ENCODE measurements around the gene ZFYVE16. TPM values are rescaled to one million over a fixed set of nuclear protein-coding genes. Genes with fewer than 3 reads are reported as not detected.
"Not testable (repeated sequence)": the region's sequence is repeated elsewhere in the genome, so short reads cannot be mapped to it uniquely, and the experiment has no call there.

Gene ZFYVE16
- total RNA-seq, 1 donor from 2014 or later: 56.3 TPM

GRCh38 chr5:80411589-80412219, 3.8 kb downstream of the ZFYVE16 start:
- no peak overlapping the region for H3K4me3 Mint-ChIP-seq (ENCODE audit: unreplicated experiment)
- H3K27ac Mint-ChIP-seq (ENCODE audit: unreplicated experiment): peak overlapping the region; percentile 12
- no peaks in the 10 kb centered on the region for H3K27me3 Mint-ChIP-seq (ENCODE audit: low read depth)

GRCh38 chr5:80414113-80414512, 6.2 kb downstream of the ZFYVE16 start:
- no peaks in the 10 kb centered on the region for H3K27me3 Mint-ChIP-seq (ENCODE audit: low read depth)
- DNase-seq (ENCODE audit: low spot score): no peak
- H3K27ac Mint-ChIP-seq (ENCODE audit: unreplicated experiment): no peak overlapping the region
- no peak for TF ChIP-seq CTCF (IDR thresholded peaks at IDR 0.05)
- no peak overlapping the region for H3K4me3 Mint-ChIP-seq (ENCODE audit: unreplicated experiment)
- peaks cover 21% of the 10 kb centered on the region for H3K4me1 Mint-ChIP-seq (ENCODE audit: low read depth)
- peaks cover 5% of the 10 kb centered on the region for H3K36me3 Mint-ChIP-seq (ENCODE audit: low read depth)
- H3K9me3 Mint-ChIP-seq (ENCODE audit: low read depth): no peaks in the 10 kb centered on the region

More at GRCh38 chr5:80411589-80412219, 3.8 kb downstream of the ZFYVE16 start:
- TF ChIP-seq CTCF (IDR thresholded peaks at IDR 0.05): no peak
- Mint-ChIP-seq H3K36me3 (ENCODE audit: low read depth) (peaks cover 4% of the 10 kb centered on the region), H3K9me3 (ENCODE audit: low read depth) (no peaks in the 10 kb centered on the region), H3K4me1 (ENCODE audit: low read depth) (peaks cover 33% of the 10 kb centered on the region)
- no peak for DNase-seq (ENCODE audit: low spot score)

GRCh38 chr5:80417973-80418372, 10.1 kb downstream of the ZFYVE16 start:
- H3K4me1 Mint-ChIP-seq (ENCODE audit: low read depth): no peaks in the 10 kb centered on the region
- no peak for DNase-seq (ENCODE audit: low spot score)
- no peaks in the 10 kb centered on the region for H3K27me3 Mint-ChIP-seq (ENCODE audit: low read depth)
- no peak overlapping the region for H3K4me3 Mint-ChIP-seq (ENCODE audit: unreplicated experiment)
- H3K9me3 Mint-ChIP-seq (ENCODE audit: low read depth): peaks cover 12% of the 10 kb centered on the region
- no peak for TF ChIP-seq CTCF (IDR thresholded peaks at IDR 0.05)
- H3K36me3 Mint-ChIP-seq (ENCODE audit: low read depth): peaks cover 8% of the 10 kb centered on the region
- no peak overlapping the region for H3K27ac Mint-ChIP-seq (ENCODE audit: unreplicated experiment)

- not testable (repeated sequence) for H3K27me3 Mint-ChIP-seq (ENCODE audit: low read depth); H3K4me1 Mint-ChIP-seq (ENCODE audit: low read depth); H3K27ac Mint-ChIP-seq (ENCODE audit: unreplicated experiment); DNase-seq (ENCODE audit: low spot score); H3K4me3 Mint-ChIP-seq (ENCODE audit: unreplicated experiment)
- peaks cover 27% of the 10 kb centered on the region for H3K9me3 Mint-ChIP-seq (ENCODE audit: low read depth)
- peaks cover 22% of the 10 kb centered on the region for H3K36me3 Mint-ChIP-seq (ENCODE audit: low read depth)
These were observed 16.5 kb downstream of the ZFYVE16 start for GRCh38 chr5:80424365-80424764.

- Mint-ChIP-seq H3K27ac (ENCODE audit: unreplicated experiment) (no peak overlapping the region), H3K27me3 (ENCODE audit: low read depth) (no peaks in the 10 kb centered on the region), H3K4me1 (ENCODE audit: low read depth) (peaks cover 3% of the 10 kb centered on the region), H3K9me3 (ENCODE audit: low read depth) (peaks cover 12% of the 10 kb centered on the region), H3K36me3 (ENCODE audit: low read depth) (peaks cover 16% of the 10 kb centered on the region), H3K4me3 (ENCODE audit: unreplicated experiment) (no peak overlapping the region)
- TF ChIP-seq CTCF (IDR thresholded peaks at IDR 0.05): no peak
- no peak for DNase-seq (ENCODE audit: low spot score)
These were observed 27.6 kb downstream of the ZFYVE16 start for GRCh38 chr5:80435476-80435875.

- Mint-ChIP-seq H3K9me3 (ENCODE audit: low read depth) (peaks cover 5% of the 10 kb centered on the region), H3K4me3 (ENCODE audit: unreplicated experiment) (no peak overlapping the region), H3K27me3 (ENCODE audit: low read depth) (no peaks in the 10 kb centered on the region), H3K4me1 (ENCODE audit: low read depth) (peaks cover 3% of the 10 kb centered on the region), H3K27ac (ENCODE audit: unreplicated experiment) (no peak overlapping the region), H3K36me3 (ENCODE audit: low read depth) (peaks cover 25% of the 10 kb centered on the region)
- TF ChIP-seq CTCF (IDR thresholded peaks at IDR 0.05): no peak
- no peak for DNase-seq (ENCODE audit: low spot score)
These were observed 29.5 kb downstream of the ZFYVE16 start for GRCh38 chr5:80437326-80437725.

Data from chondrocyte (in vitro differentiated cells).